Endothelial cell of umbilical vein (primary cell): Measurements from ENCODE around the gene AKNA. TPM values are rescaled to one million over a fixed set of nuclear protein-coding genes. Genes with fewer than 3 reads are reported as not detected.

Source experiments
- BruUV-seq: library from RNA; stranded (reverse); fragments of 400-500 nt; replicated peaks from 2 replicates; lab custom pipeline; 2021; lab: Mats Ljungman, UMichigan
- CTCF ChIA-PET: fragments of 300-600, 350-600 bp; sonication (Branson Sonifier 250); formaldehyde crosslinking; loops from one replicate; lab custom pipeline; 2021; ENCODE audit warnings: antibody characterized with exemption, inconsistent platforms; lab: Charles Lee
- POLR2A ChIA-PET: fragments of 300-600, 350-600 bp; sonication (Branson Sonifier 250); formaldehyde crosslinking; loops from one replicate; lab custom pipeline; 2021; ENCODE audit warnings: antibody characterized with exemption, inconsistent platforms; lab: Charles Lee
- DNase-seq: peaks from one replicate; pipeline ENCODE4 v3.0.0-alpha.2; 2011; ENCODE audit warnings: low read depth, low spot score
- FAIRE-seq: peaks from 2 replicates; lab custom pipeline; 2011; peaks lifted over from hg19 to GRCh38; lab: Jason Lieb, UNC
- H2AFZ ChIP-seq: 2 replicates; pipeline ENCODE4 v1.6.0; 2012; ENCODE audit warnings: low read depth, low read length, control low read depth, inconsistent platforms
- H3K27ac ChIP-seq: 2 replicates; pipeline ENCODE4 v1.5.1; 2011; ENCODE audit warnings: low read depth, mild to moderate bottlenecking, control low read depth, low read length, moderate library complexity; ENCODE audit not compliant: insufficient read depth
- H3K27me3 ChIP-seq, 2 experiments: 2 replicates each; pipeline versions ENCODE4 v1.6.0 to v1.6.1; 2011; ENCODE audit warnings: low read length in 2 of 2, mixed read lengths in 1 of 2; ENCODE audit not compliant: control insufficient read depth in 2 of 2, insufficient read depth in 2 of 2
- H3K36me3 ChIP-seq, 2 experiments: 2 replicates in 1 of 2; 3 replicates in 1 of 2; pipeline ENCODE4 v1.5.1; 2011; ENCODE audit warnings: low read length in 2 of 2, mild to moderate bottlenecking in 1 of 2, moderate library complexity in 1 of 2; ENCODE audit not compliant: control insufficient read depth in 2 of 2, insufficient read depth in 2 of 2; ENCODE audit errors: extremely low read depth in 1 of 2
- H3K4me1 ChIP-seq: 3 replicates; pipeline ENCODE4 v1.5.1; 2011; ENCODE audit warnings: mild to moderate bottlenecking, low read length; ENCODE audit not compliant: control insufficient read depth, insufficient read depth; ENCODE audit errors: extremely low read depth
- H3K4me2 ChIP-seq: 2 replicates; pipeline ENCODE4 v1.6.1; 2011; ENCODE audit warnings: low read length, control low read depth, mixed read lengths; ENCODE audit not compliant: insufficient read depth
- H3K4me3 ChIP-seq, 3 experiments: fragments of 200-600 bp in 1 of 3; sonication (generic), shearing (Covaris generic) in 1 of 3; replicated peaks in 1 of 3; 2 replicates each; pipeline ENCODE4 v1.5.1; 2011 to 2016; ENCODE audit warnings: control low read depth in 3 of 3, low read length in 3 of 3, mild to moderate bottlenecking in 2 of 3, inconsistent platforms in 1 of 3, low read depth in 1 of 3, moderate library complexity in 1 of 3; ENCODE audit not compliant: insufficient read depth in 1 of 3
- H3K79me2 ChIP-seq: 2 replicates; pipeline ENCODE4 v1.6.0; 2012; ENCODE audit warnings: low read length, inconsistent platforms; ENCODE audit not compliant: control insufficient read depth, insufficient read depth
- H3K9ac ChIP-seq: replicated peaks from 2 replicates; pipeline ENCODE3; 2011; ENCODE audit warnings: low read length, control low read depth; ENCODE audit not compliant: insufficient read depth; ENCODE audit errors: extremely low read depth
- H3K9me1 ChIP-seq: replicated peaks from 3 replicates; pipeline ENCODE4 v1.6.0; 2011; ENCODE audit warnings: mild to moderate bottlenecking, low read length; ENCODE audit not compliant: control insufficient read depth, insufficient read depth; ENCODE audit errors: extremely low read depth
- H3K9me3 ChIP-seq: replicated peaks from 2 replicates; pipeline ENCODE4 v1.5.1; 2012; ENCODE audit warnings: low read length, inconsistent platforms; ENCODE audit not compliant: control insufficient read depth, insufficient read depth
- H4K20me1 ChIP-seq: replicated peaks from 2 replicates; pipeline ENCODE3; 2011; ENCODE audit warnings: mild to moderate bottlenecking, low read length; ENCODE audit not compliant: control insufficient read depth, insufficient read depth; ENCODE audit errors: extremely low read depth
- CTCF ChIP-seq, 2 donors: IDR thresholded peaks; 1 replicate in 1 of 2; 2 replicates in 1 of 2; pipeline ENCODE4 v1.5.1; 2011; ENCODE audit warnings: low read length in 2 of 2, mild to moderate bottlenecking in 2 of 2, moderate library complexity in 2 of 2, control low read depth in 1 of 2, inconsistent platforms in 1 of 2, low read depth in 1 of 2; ENCODE audit not compliant: insufficient read depth in 1 of 2; ENCODE audit errors: extremely low read depth in 1 of 2
- EZH2 ChIP-seq: IDR thresholded peaks from 2 replicates; pipeline ENCODE4 v1.6.1; 2012; ENCODE audit warnings: borderline replicate concordance, low read depth, mild to moderate bottlenecking, moderate library complexity, low read length, inconsistent platforms; ENCODE audit not compliant: severe bottlenecking
- FOS ChIP-seq: IDR thresholded peaks from 2 replicates; pipeline ENCODE4 v1.6.1; 2011; ENCODE audit warnings: mild to moderate bottlenecking, low read length, moderate library complexity, borderline replicate concordance; ENCODE audit not compliant: insufficient read depth
- GATA2 ChIP-seq: IDR thresholded peaks from 2 replicates; pipeline ENCODE4 v1.7.0; 2011; ENCODE audit warnings: low read depth, mild to moderate bottlenecking, moderate library complexity, mixed read lengths, low read length; ENCODE audit not compliant: insufficient read length, insufficient read depth
- JUN ChIP-seq: IDR thresholded peaks from 2 replicates; pipeline ENCODE4 v1.6.1; 2011; ENCODE audit warnings: borderline replicate concordance, low read depth; ENCODE audit not compliant: insufficient read length, insufficient read depth
- MAX ChIP-seq: IDR thresholded peaks from 2 replicates; pipeline ENCODE4 v1.6.1; 2011; ENCODE audit not compliant: insufficient read depth, insufficient read length
- MYC ChIP-seq: IDR thresholded peaks from one replicate; pipeline ENCODE4 v1.6.1; 2011; ENCODE audit warnings: mild to moderate bottlenecking, low read depth, low read length
- POLR2A ChIP-seq: IDR thresholded peaks from 2 replicates; pipeline ENCODE4 v1.6.1; 2012; ENCODE audit warnings: low read depth, mild to moderate bottlenecking, control low read depth, low read length
- POLR2AphosphoS5 ChIP-seq: IDR thresholded peaks from 2 replicates; pipeline ENCODE4 v1.6.1; 2012; ENCODE audit warnings: low read depth, mild to moderate bottlenecking, control low read depth, low read length, moderate library complexity; ENCODE audit not compliant: insufficient read depth
- dilution Hi-C: fragments of 300-500 bp; cut with MboI; formaldehyde crosslinking; loops from one replicate; pipeline ENCODE4 v1.15.0; 2019; ENCODE audit warnings: low sequenced_read_pairs; ENCODE audit not compliant: extremely low pct_ligation_motif_present
- intact Hi-C: fragments of 100-400 bp; cut with micrococcal nuclease; formaldehyde crosslinking; loops from one replicate; pipeline ENCODE4 v1.10.0; 2022
- polyA plus RNA-seq, 4 experiments: library from polyadenylated mRNA; depleted of rRNA in 3 of 4; stranded (reverse) in 3 of 4; unstranded in 1 of 4; fragments of >200 nt; gene quantifications; 2 replicates each; pipeline versions ENCODE4 v1.2.1 to v1.2.3, GENCODE V29; 2011 to 2012; ENCODE audit warnings: missing spikeins in 1 of 4
- total RNA-seq: library from RNA; stranded (reverse); gene quantifications from 2 replicates; pipeline ENCODE4 v1.2.3, GENCODE V29; 2021

AKNA gene
- total and polyA plus RNA-seq, 2 donors (not counting 3 experiments of a cell fraction or from before 2014, with no cell fraction given) = 11.3 to 22.4 TPM

- H3K4me1 ChIP-seq = no peaks in the 10 kb centered on the region
- FAIRE-seq = no peak
- dilution Hi-C loops = no loop called here
- H3K79me2 ChIP-seq = no peaks in the 10 kb centered on the region
- peaks cover 8 to 52% of the 10 kb centered on the region in 2 experiments for H3K36me3 ChIP-seq
- no peaks in the 10 kb centered on the region for H3K9me3 ChIP-seq
- no TSS peak for BruUV-seq
- H3K27ac ChIP-seq = no peak overlapping the region
- H4K20me1 ChIP-seq = no peaks in the 10 kb centered on the region
- H3K9ac ChIP-seq = no peak overlapping the region
- H3K27me3 ChIP-seq = no peaks in the 10 kb centered on the region
- ChIA-PET POLR2A (no interaction called here), CTCF (interaction anchor here (0.9 kb wide), 1 partner anchor 9 kb away, joined by 3 read pairs; no protein-coding TSS in a partner anchor)
- intact Hi-C loops = no loop called here
- H2AFZ ChIP-seq = no peak overlapping the region
- TF ChIP-seq MAX (no peak), FOS (no peak), CTCF (IDR thresholded peaks at IDR 0.05; ENCODE audit: extremely low read depth in 1 of 2, insufficient read depth in 1 of 2, low read depth in 1 of 2, low read length in 2 of 2) (no peak), JUN (no peak), GATA2 (no peak), POLR2AphosphoS5 (no peak), MYC (no peak), EZH2 (no peak), POLR2A (no peak)
- DNase-seq = no peak
- no peaks in the 10 kb centered on the region for H3K9me1 ChIP-seq
- H3K4me2 ChIP-seq = no peak overlapping the region
- no peak overlapping the region for H3K4me3 ChIP-seq
Measured at GRCh38 chr9:114344692-114345091, 43.1 kb downstream of the AKNA start.
